Muscle of leg (tissue), 11 donors: ENCODE measurements around the gene SH3PXD2B. TPM values are rescaled to one million over a fixed set of nuclear protein-coding genes. Genes with fewer than 3 reads are reported as not detected.
"Not testable (repeated sequence)": the region's sequence is repeated elsewhere in the genome, so short reads cannot be mapped to it uniquely, and the experiment has no call there.

ENCODE experiments used
- DNase-seq: peaks from one replicate; pipeline ENCODE4 v3.0.0; 2013
- H3K27ac ChIP-seq: one replicate; pipeline ENCODE4 v1.5.1; 2013; ENCODE audit warnings: mild to moderate bottlenecking, low read length, control low read depth
- H3K27me3 ChIP-seq: one replicate; pipeline ENCODE4 v1.6.1; 2013; ENCODE audit warnings: low read length; ENCODE audit not compliant: control insufficient read depth, insufficient read depth
- H3K36me3 ChIP-seq: one replicate; pipeline ENCODE4 v1.6.1; 2013; ENCODE audit warnings: low read length; ENCODE audit not compliant: control insufficient read depth, insufficient read depth
- H3K4me1 ChIP-seq: one replicate; pipeline ENCODE4 v1.6.1; 2013; ENCODE audit warnings: low read length; ENCODE audit not compliant: control insufficient read depth, insufficient read depth
- H3K4me3 ChIP-seq: one replicate; pipeline ENCODE4 v1.5.1; 2013; ENCODE audit warnings: low read length, control low read depth
- H3K9me3 ChIP-seq: replicated peaks from 2 replicates; pipeline ENCODE4 v1.6.1; 2013; ENCODE audit warnings: low read depth, low read length; ENCODE audit not compliant: control insufficient read depth
- WGBS: methylation state at CpG from one replicate; pipeline ENCODE4 v1.1.5; 2013; ENCODE audit warnings: missing lambda C conversion rate; ENCODE audit not compliant: insufficient coverage; 5-methylcytosine and 5-hydroxymethylcytosine counted together
- polyA plus RNA-seq, 8 donors: library from polyadenylated mRNA; unstranded; fragments of 120-200 nt; gene quantifications; one replicate each; pipeline versions ENCODE4 v1.2.1 to v1.2.3, GENCODE V29; 2013; ENCODE audit warnings: inconsistent platforms in 1 of 8, low replicate concordance in 1 of 8; ENCODE audit not compliant: insufficient read length in 8 of 8, insufficient read depth in 1 of 8
- total RNA-seq: library from RNA; stranded (reverse); fragments of 120-200 nt; gene quantifications from one replicate; pipeline ENCODE4 v1.2.4, GENCODE V29; 2013

SH3PXD2B gene
- total and polyA plus RNA-seq, 9 donors: 19.2 to 60.9 (median 36.1) TPM

DNA sequence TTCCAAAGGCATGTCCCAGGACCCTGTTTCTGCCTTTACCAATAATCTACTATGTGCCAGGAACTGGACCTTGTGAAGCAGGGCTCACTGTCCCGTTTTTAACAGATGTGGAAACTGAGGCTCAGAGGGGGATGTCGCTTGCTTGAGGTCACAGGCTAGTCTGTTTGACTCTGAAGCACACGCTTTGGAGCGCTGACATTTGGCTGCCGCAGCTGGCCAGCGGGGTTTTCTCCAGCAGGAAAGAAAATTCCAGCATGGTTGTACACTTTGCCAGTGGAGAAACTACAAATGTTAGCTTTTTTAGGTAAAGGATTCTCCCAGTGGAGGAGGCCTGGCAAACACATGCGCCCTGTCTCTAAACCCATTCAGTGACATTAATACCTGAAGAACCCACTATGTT lies 50.5 kb downstream of the SH3PXD2B start:
- peaks cover 11% of the 10 kb centered on the region for H3K36me3 ChIP-seq
- no peaks in the 10 kb centered on the region for H3K9me3 ChIP-seq
- WGBS: 29% methylated on average over 6 of the region's 7 CpGs
- peaks cover 40% of the 10 kb centered on the region for H3K4me1 ChIP-seq
- H3K4me3 ChIP-seq: no peak overlapping the region
- peak; percentile 90 for DNase-seq
- no peaks in the 10 kb centered on the region for H3K27me3 ChIP-seq
- H3K27ac ChIP-seq: peak overlapping the region; percentile 92

DNA sequence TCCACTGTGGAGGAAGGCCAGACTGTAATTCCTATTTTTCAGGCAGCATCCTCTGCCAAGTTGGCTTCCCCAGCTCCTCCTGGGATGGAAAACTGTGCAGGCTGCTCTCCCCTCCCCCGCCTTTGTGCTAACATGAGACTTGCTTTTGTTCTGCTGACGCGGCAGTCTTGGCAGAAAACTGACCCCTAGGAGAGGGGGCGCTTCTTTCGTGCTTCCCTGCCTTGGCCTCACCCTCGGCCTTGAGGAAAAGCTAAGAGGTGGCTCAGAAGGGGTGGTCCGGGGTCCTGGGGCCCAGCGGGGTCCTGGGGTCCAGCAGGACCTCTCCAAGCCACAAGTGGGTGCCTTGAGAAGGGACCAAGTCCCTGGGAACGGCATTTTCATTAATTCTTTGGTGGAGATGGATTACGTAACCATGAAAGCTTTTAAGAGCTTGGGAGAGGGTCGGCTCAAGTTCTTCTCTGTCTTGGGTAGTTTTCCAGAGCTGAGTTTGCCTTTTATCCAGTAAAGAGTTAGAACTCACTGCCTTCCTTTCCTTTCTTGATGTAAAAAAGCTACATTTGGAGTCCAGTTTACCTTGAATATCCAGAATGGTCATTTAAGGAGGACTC lies 51.0 kb downstream of the SH3PXD2B start:
- H3K4me3 ChIP-seq: no peak overlapping the region
- H3K4me1 ChIP-seq: peaks cover 40% of the 10 kb centered on the region
- H3K36me3 ChIP-seq: peaks cover 11% of the 10 kb centered on the region
- DNase-seq: peak; percentile 99
- H3K27me3 ChIP-seq: no peaks in the 10 kb centered on the region
- H3K27ac ChIP-seq: peak overlapping the region; percentile 92
- 20% methylated on average over 1 of the region's 11 CpGs for WGBS
- H3K9me3 ChIP-seq: no peaks in the 10 kb centered on the region

- H3K27ac ChIP-seq: peak overlapping the region; percentile 92
- 26% methylated on average over 8 of the region's 13 CpGs for WGBS
- DNase-seq: no peak
- H3K27me3 ChIP-seq: no peaks in the 10 kb centered on the region
- no peaks in the 10 kb centered on the region for H3K9me3 ChIP-seq
- peaks cover 37% of the 10 kb centered on the region for H3K4me1 ChIP-seq
- peaks cover 11% of the 10 kb centered on the region for H3K36me3 ChIP-seq
- no peak overlapping the region for H3K4me3 ChIP-seq
Measured at GRCh38 chr5:172402531-172403188, 51.7 kb downstream of the SH3PXD2B start.

GRCh38 chr5:172402031-172402430 lies 52.3 kb downstream of the SH3PXD2B start:
- WGBS: no CpG with 5 or more reads among the region's 6 CpGs
- H3K27ac ChIP-seq: not testable (repeated sequence)

DNA sequence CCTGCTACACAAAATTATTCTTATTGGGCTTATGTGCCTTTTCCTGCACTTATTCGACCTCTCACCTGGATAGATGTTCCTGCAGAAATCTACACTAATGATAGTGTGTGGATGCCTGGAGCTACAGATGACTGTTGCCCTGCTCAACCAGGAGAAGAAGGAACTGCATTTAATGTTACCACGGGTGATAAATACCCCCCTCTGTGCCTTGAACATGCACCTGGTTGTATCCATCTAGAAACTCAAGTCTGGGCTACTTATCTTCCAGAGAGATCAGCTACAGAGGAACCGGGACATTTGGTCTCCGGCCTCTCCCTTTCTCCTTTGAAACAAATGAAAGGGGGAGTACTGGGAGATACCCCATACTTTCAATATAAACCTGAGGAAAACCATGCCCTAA lies 54.5 kb downstream of the SH3PXD2B start:
- no peak overlapping the region for H3K4me3 ChIP-seq
- peaks cover 11% of the 10 kb centered on the region for H3K36me3 ChIP-seq
- H3K27ac ChIP-seq: no peak overlapping the region
- H3K27me3 ChIP-seq: no peaks in the 10 kb centered on the region
- no peak for DNase-seq
- no peaks in the 10 kb centered on the region for H3K9me3 ChIP-seq
- WGBS: no CpG with 5 or more reads among the region's 4 CpGs
- peaks cover 21% of the 10 kb centered on the region for H3K4me1 ChIP-seq

More at GRCh38 chr5:172402031-172402430, 52.3 kb downstream of the SH3PXD2B start:
- Histone ChIP-seq H3K4me1 (peaks cover 31% of the 10 kb centered on the region), H3K36me3 (peaks cover 11% of the 10 kb centered on the region)
- not testable (repeated sequence) for H3K9me3 ChIP-seq, H3K27me3 ChIP-seq, DNase-seq, H3K4me3 ChIP-seq

DNA sequence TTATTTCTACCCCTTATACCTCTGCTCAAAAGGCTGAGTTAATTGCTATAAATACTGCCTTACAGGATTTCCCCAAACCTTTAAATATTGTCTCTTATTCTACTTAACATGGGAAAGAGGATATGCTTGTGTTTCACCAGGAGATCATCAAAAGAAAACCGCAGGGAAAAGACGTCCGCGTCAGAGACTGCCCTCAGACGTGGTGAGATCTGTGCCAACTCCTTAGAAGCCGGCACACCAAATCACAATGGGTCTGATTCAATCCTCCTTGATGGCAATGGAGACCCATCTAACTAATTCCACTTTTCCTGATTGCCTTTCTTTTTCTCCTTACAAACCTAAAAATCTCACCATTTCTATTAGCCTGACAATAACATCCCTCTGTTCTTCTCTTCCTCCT lies 55.0 kb downstream of the SH3PXD2B start:
- 46% methylated on average over 4 of the region's 6 CpGs for WGBS
- Histone ChIP-seq H3K36me3 (peaks cover 14% of the 10 kb centered on the region), H3K4me1 (peaks cover 19% of the 10 kb centered on the region), H3K9me3 (no peaks in the 10 kb centered on the region), H3K4me3 (no peak overlapping the region), H3K27ac (no peak overlapping the region), H3K27me3 (no peaks in the 10 kb centered on the region)
- DNase-seq: no peak

DNA sequence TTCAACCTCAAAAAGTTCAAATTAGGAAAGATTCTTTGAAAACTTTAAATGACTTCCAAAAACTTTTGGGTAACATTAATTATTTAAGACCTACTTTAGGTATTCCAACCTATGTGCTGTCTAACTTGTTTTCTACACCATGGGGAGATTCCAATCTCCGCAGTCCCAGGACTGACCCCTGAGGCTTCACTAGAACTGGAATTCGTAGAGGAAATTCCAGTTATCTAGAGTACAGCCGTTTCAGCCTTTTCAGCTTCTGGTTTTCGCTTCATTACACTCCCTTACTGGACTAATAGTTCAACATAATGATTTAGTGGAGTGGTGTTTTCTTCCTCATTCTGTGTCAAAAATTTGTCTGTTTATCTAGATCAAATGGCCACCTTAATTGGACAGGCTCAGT lies 55.7 kb downstream of the SH3PXD2B start:
- WGBS: 57% methylated on average over 1 of the region's 4 CpGs
- not testable (repeated sequence) for H3K4me3 ChIP-seq, DNase-seq, H3K27ac ChIP-seq, H3K27me3 ChIP-seq, H3K9me3 ChIP-seq
- Histone ChIP-seq H3K4me1 (peaks cover 12% of the 10 kb centered on the region), H3K36me3 (peaks cover 15% of the 10 kb centered on the region)

DNA sequence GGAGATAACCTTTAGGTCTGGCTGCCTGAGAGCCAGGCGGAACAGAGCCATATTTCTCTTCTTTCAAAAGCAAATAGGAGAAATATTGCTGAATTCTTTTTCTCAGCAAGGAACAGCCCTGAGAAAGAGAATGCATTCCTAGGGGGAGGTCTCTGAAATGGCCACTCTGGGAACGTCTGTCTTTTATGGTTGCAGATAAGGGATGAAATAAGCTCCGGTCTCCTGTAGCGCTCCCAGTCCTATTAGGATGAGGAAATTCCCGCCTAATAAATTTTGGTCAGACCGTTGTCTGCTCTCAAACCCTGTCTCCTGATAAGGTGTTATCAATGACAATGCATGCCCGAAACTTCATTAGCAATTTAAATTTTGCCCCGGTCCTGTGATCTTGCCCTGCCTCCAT lies 57.3 kb downstream of the SH3PXD2B start:
- H3K4me1 ChIP-seq, H3K4me3 ChIP-seq, H3K27me3 ChIP-seq, DNase-seq, H3K9me3 ChIP-seq, H3K27ac ChIP-seq: not testable (repeated sequence)
- 98% methylated on average over 6 of the region's 8 CpGs for WGBS
- H3K36me3 ChIP-seq: peaks cover 18% of the 10 kb centered on the region

- no peak for DNase-seq
- Histone ChIP-seq H3K9me3 (no peaks in the 10 kb centered on the region), H3K36me3 (peaks cover 18% of the 10 kb centered on the region), H3K4me1 (no peaks in the 10 kb centered on the region), H3K27ac (no peak overlapping the region), H3K4me3 (no peak overlapping the region), H3K27me3 (no peaks in the 10 kb centered on the region)
- WGBS: 100% methylated on average over 1 of the region's 3 CpGs
Measured at GRCh38 chr5:172396220-172396619, 58.1 kb downstream of the SH3PXD2B start.

- 97% methylated on average over 3 of the region's 5 CpGs for WGBS
Measured at GRCh38 chr5:172395483-172395882, 58.8 kb downstream of the SH3PXD2B start.

More at GRCh38 chr5:172395483-172395882, 58.8 kb downstream of the SH3PXD2B start:
- Histone ChIP-seq H3K4me1 (no peaks in the 10 kb centered on the region), H3K27ac (no peak overlapping the region), H3K36me3 (peaks cover 18% of the 10 kb centered on the region), H3K27me3 (no peaks in the 10 kb centered on the region), H3K4me3 (no peak overlapping the region), H3K9me3 (no peaks in the 10 kb centered on the region)
- no peak for DNase-seq
